Suprapubic skin (tissue), 4 donors: ENCODE data around the gene NCOA1. TPM values are rescaled to one million over a fixed set of nuclear protein-coding genes. Genes with fewer than 3 reads are reported as not detected.

Experiments used
- DNase-seq, 2 donors: peaks; one replicate each; pipeline ENCODE4 v3.0.0-alpha.2; 2019; ENCODE audit warnings: low spot score in 2 of 2
- H3K27ac ChIP-seq: fragments of 200-600 bp; sonication (generic); one replicate; pipeline ENCODE4 v1.5.1; 2019
- H3K27me3 ChIP-seq: fragments of 200-600 bp; sonication (generic); one replicate; pipeline ENCODE4 v1.5.1; 2019
- H3K36me3 ChIP-seq: fragments of 200-600 bp; sonication (generic); one replicate; pipeline ENCODE4 v1.5.1; 2019
- H3K4me1 ChIP-seq: fragments of 200-600 bp; sonication (generic); one replicate; pipeline ENCODE4 v1.5.1; 2019
- H3K4me3 ChIP-seq: fragments of 200-600 bp; sonication (generic); one replicate; pipeline ENCODE4 v1.5.1; 2019; ENCODE audit warnings: mild to moderate bottlenecking
- H3K9me3 ChIP-seq: fragments of 200-600 bp; sonication (generic); one replicate; pipeline ENCODE4 v1.5.1; 2019
- EP300 ChIP-seq: sonication (generic); formaldehyde crosslinking; IDR thresholded peaks from one replicate; pipeline ENCODE4 v1.6.1; 2017; ENCODE audit warnings: antibody characterized with exemption
- POLR2A ChIP-seq, 2 donors: fragments of 450-650 bp; IDR thresholded peaks; one replicate each; pipeline ENCODE4 v1.6.1; 2017; ENCODE audit warnings: antibody characterized with exemption in 2 of 2, mild to moderate bottlenecking in 2 of 2, moderate library complexity in 2 of 2
- POLR2AphosphoS5 ChIP-seq, 3 donors: sonication (generic); formaldehyde crosslinking; IDR thresholded peaks; one replicate each; pipeline ENCODE4 v1.6.1; 2017; ENCODE audit warnings: antibody characterized with exemption in 3 of 3
- WGBS: methylation state at CpG from one replicate; pipeline ENCODE4 v1.1.5; 2018; 5-methylcytosine and 5-hydroxymethylcytosine counted together
- total RNA-seq, 4 donors: library from RNA; depleted of rRNA; stranded (reverse); fragments of >200 nt; gene quantifications; one replicate each; pipeline ENCODE4 v1.1.0, GENCODE V29; 2016
- TF ChIP-seq, protein P1 (sequence below), 2 donors: fragments of 200-600 bp in 1 of 2; fragments of 450-650 bp in 1 of 2; sonication (generic) in 1 of 2; IDR thresholded peaks; one replicate each; pipeline ENCODE4 v1.5.1; 2016 to 2019; ENCODE audit warnings: antibody characterized with exemption in 2 of 2, mild to moderate bottlenecking in 1 of 2, moderate library complexity in 1 of 2

The NCOA1 gene
- total RNA-seq, 4 donors from 2014 or later: 40.5 to 66.1 (median 47.2) TPM

DNA sequence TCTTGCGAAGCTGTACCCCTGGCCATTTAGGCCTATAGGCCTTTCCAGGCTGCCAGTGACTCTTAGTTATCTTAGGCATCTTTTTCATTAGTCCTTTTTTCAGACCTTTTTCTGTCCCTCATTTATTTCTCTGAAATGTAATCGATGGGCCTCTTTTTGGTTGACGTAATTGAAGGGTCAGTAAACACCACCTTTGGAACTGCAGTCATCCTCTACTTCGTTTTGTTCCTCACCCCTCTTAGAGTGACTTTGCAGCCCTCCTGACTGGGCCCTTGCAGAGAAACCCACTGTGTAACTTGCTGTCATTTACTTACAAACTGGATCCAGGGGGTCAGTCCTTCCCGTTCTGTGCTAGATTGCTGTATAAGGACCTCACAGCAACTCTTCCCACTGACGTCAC lies 325.4 kb downstream of the NCOA1 start:
- WGBS: 96% methylated on average over 6 of the region's 6 CpGs
- H3K27me3 ChIP-seq: no peaks in the 10 kb centered on the region
- no peak for DNase-seq

DNA sequence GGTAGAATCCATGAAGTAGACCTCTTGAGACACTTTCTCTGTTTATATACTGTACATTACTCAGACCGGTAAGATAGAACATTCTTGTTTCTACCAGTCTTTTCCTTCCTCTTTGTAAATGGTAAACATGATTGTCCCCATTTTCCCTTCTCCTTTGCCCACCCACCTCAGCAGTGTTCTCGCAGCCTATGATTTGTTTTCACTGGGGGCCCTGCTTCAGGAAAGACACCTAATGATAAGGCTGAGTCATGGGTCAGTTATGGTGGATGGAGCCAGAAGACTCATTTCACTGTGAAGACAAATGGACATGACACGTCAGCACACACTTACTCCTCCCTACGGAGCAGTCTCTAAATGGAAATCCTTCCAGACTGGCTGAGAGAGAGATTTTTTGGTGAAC lies 325.8 kb downstream of the NCOA1 start:
- H3K36me3 ChIP-seq: peaks cover 54% of the 10 kb centered on the region
- no peak for DNase-seq
- no peaks in the 10 kb centered on the region for H3K4me1 ChIP-seq
- no peak overlapping the region for H3K4me3 ChIP-seq
- TF ChIP-seq POLR2AphosphoS5 (IDR thresholded peaks at IDR 0.05) (no peak), EP300 (no peak), POLR2A (IDR thresholded peaks at IDR 0.05) (no peak)
- TF ChIP-seq, protein P1, sequence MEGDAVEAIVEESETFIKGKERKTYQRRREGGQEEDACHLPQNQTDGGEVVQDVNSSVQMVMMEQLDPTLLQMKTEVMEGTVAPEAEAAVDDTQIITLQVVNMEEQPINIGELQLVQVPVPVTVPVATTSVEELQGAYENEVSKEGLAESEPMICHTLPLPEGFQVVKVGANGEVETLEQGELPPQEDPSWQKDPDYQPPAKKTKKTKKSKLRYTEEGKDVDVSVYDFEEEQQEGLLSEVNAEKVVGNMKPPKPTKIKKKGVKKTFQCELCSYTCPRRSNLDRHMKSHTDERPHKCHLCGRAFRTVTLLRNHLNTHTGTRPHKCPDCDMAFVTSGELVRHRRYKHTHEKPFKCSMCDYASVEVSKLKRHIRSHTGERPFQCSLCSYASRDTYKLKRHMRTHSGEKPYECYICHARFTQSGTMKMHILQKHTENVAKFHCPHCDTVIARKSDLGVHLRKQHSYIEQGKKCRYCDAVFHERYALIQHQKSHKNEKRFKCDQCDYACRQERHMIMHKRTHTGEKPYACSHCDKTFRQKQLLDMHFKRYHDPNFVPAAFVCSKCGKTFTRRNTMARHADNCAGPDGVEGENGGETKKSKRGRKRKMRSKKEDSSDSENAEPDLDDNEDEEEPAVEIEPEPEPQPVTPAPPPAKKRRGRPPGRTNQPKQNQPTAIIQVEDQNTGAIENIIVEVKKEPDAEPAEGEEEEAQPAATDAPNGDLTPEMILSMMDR (IDR thresholded peaks at IDR 0.05): no peak
- no peaks in the 10 kb centered on the region for H3K9me3 ChIP-seq
- no peaks in the 10 kb centered on the region for H3K27me3 ChIP-seq
- no peak overlapping the region for H3K27ac ChIP-seq
- WGBS: 92% methylated on average over 4 of the region's 4 CpGs

More for the DNA sequence above, 325.4 kb downstream of the NCOA1 start:
- no peak overlapping the region for H3K27ac ChIP-seq
- no peaks in the 10 kb centered on the region for H3K9me3 ChIP-seq
- H3K4me3 ChIP-seq: no peak overlapping the region
- TF ChIP-seq POLR2AphosphoS5 (IDR thresholded peaks at IDR 0.05): no peak
- TF ChIP-seq, protein P1 (IDR thresholded peaks at IDR 0.05): no peak
- TF ChIP-seq POLR2A (IDR thresholded peaks at IDR 0.05): no peak
- no peak for TF ChIP-seq EP300
- H3K4me1 ChIP-seq: no peaks in the 10 kb centered on the region
- H3K36me3 ChIP-seq: peaks cover 49% of the 10 kb centered on the region

DNA sequence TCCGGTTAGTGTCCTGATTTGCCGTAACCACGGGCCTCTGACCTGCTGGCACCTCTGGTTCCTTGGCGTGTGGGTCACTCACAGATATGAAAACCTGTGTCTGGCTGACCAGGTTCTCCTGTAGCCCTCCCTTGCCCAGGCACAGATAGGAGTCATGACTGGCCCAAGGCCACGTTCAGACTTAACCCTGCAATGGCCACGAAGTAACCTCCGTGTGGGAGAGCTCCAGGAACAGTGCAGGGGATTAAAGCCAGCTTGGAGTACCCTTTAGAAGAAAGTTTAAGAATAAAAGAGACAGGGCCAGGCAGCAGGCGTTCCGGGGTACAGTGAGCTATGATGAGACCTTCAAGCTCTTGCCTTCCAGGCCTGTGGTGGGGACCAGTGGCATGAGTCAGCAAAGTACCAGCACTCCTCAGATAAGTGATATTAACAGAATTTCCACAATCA lies 327.7 kb downstream of the NCOA1 start:
- WGBS: 76% methylated on average over 9 of the region's 9 CpGs
- DNase-seq: no peak
- no peak overlapping the region for H3K27ac ChIP-seq
- TF ChIP-seq, protein P1 (IDR thresholded peaks at IDR 0.05): no peak
- TF ChIP-seq EP300: no peak
- no peak for TF ChIP-seq POLR2AphosphoS5 (IDR thresholded peaks at IDR 0.05)
- no peak for TF ChIP-seq POLR2A (IDR thresholded peaks at IDR 0.05)
- no peaks in the 10 kb centered on the region for H3K4me1 ChIP-seq
- H3K27me3 ChIP-seq: no peaks in the 10 kb centered on the region
- H3K36me3 ChIP-seq: peaks cover 65% of the 10 kb centered on the region
- no peak overlapping the region for H3K4me3 ChIP-seq
- H3K9me3 ChIP-seq: no peaks in the 10 kb centered on the region

DNA sequence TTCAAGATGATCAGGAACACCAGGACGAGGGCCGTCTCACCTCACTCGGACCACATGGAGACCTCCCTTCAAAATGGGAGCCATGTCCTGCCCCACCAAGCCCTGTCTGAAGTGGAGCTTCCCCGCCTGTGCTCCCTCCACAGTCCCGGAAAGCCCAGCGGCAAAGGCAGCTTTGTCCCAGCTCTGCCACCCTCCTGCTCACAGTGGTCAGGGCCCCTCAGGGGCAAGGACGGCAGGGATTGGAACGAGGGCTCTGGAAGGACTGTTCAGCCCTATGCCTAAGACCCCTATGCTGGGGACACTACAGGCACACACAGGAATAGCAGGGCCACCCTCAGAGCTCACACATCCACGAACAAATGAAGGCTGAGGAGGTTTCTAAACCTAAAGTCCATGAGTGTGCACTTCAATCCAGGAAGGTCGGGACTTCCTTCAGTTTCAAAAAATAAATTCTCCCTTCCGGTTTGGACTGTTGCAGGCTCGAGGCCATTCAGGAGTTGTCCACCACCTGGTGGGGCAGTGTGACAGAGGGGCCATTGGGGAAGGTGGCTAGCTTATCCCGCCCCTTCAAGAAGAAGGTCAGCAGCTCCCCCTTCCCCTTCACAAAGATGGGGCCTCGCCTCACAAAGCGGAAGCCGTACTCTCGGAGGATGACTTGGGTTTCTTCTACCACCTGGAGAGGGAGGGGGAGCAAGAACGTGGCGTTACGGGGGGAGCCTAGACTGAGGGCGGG lies 328.6 kb downstream of the NCOA1 start:
- Histone ChIP-seq H3K4me1 (no peaks in the 10 kb centered on the region), H3K27me3 (no peaks in the 10 kb centered on the region), H3K4me3 (no peak overlapping the region), H3K9me3 (no peaks in the 10 kb centered on the region), H3K36me3 (peaks cover 65% of the 10 kb centered on the region), H3K27ac (no peak overlapping the region)
- TF ChIP-seq, protein P1 (IDR thresholded peaks at IDR 0.05): no peak
- TF ChIP-seq POLR2AphosphoS5 (IDR thresholded peaks at IDR 0.05) (no peak), EP300 (no peak), POLR2A (IDR thresholded peaks at IDR 0.05) (no peak)
- WGBS: 83% methylated on average over 14 of the region's 21 CpGs
- no peak for DNase-seq

DNA sequence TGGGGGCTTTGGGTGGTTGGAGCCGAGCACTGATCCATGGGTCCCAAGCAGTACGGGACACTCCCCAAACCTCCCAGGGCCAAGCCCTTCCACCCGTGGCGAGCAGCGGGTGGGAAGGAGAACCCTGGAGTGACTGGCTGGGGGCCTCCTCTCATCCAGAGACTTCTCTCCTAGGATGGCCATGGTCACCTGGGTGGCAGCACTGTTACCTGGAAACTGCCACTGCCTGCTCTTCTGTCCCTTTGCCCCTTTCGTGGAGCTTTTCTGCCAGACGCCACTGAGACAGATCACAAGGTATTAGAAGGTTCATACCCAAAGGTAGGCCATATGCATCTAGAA lies 329.1 kb downstream of the NCOA1 start:
- WGBS: 93% methylated on average over 7 of the region's 7 CpGs
- Histone ChIP-seq H3K27me3 (no peaks in the 10 kb centered on the region), H3K4me1 (no peaks in the 10 kb centered on the region), H3K36me3 (peaks cover 65% of the 10 kb centered on the region), H3K27ac (no peak overlapping the region), H3K4me3 (no peak overlapping the region), H3K9me3 (no peaks in the 10 kb centered on the region)
- no peak for TF ChIP-seq EP300
- TF ChIP-seq, protein P1 (IDR thresholded peaks at IDR 0.05): no peak
- TF ChIP-seq POLR2AphosphoS5 (IDR thresholded peaks at IDR 0.05): no peak
- no peak for TF ChIP-seq POLR2A (IDR thresholded peaks at IDR 0.05)
- DNase-seq: no peak

Other genes starting within 250 kb of the NCOA1 start
- 10 to 100 TPM; 65.8 to 92.6 (median 69.7) TPM for gene ITSN2, start 130.7 kb upstream of the NCOA1 start, total RNA-seq